KMS-11 (cell line): ENCODE data around the gene NLRP14.

Experiments
- H2AFZ ChIP-seq: fragments of 200-600 bp; sonication (generic); 2 replicates; pipeline ENCODE4 v1.6.1; 2016; ENCODE audit warnings: antibody characterized with exemption, mixed run types, low read depth
- H3K27ac ChIP-seq: fragments of 200-600 bp; sonication (generic); 2 replicates; pipeline ENCODE4 v1.6.1; 2016; ENCODE audit warnings: mild to moderate bottlenecking, mixed run types
- H3K27me3 ChIP-seq: fragments of 200-600 bp; sonication (generic); 2 replicates; pipeline ENCODE4 v1.6.1; 2017; ENCODE audit warnings: mild to moderate bottlenecking, low read depth, mixed run types, moderate library complexity; ENCODE audit not compliant: insufficient read depth
- H3K36me3 ChIP-seq: fragments of 200-600 bp; sonication (generic); 2 replicates; pipeline ENCODE4 v1.6.1; 2017; ENCODE audit warnings: mild to moderate bottlenecking, mixed run types; ENCODE audit not compliant: insufficient read depth
- H3K4me1 ChIP-seq: fragments of 200-600 bp; sonication (generic); 2 replicates; pipeline ENCODE4 v1.6.1; 2016; ENCODE audit warnings: mild to moderate bottlenecking, low read depth, mixed run types; ENCODE audit not compliant: poor library complexity, severe bottlenecking
- H3K4me2 ChIP-seq: fragments of 200-600 bp; sonication (generic); 2 replicates; pipeline ENCODE4 v1.7.0; 2016; ENCODE audit warnings: mild to moderate bottlenecking, mixed run types
- H3K4me3 ChIP-seq: fragments of 200-600 bp; sonication (generic); IDR thresholded peaks from 2 replicates; pipeline ENCODE4 v1.6.1; 2017; ENCODE audit warnings: low read depth, low read length, mixed read lengths; ENCODE audit not compliant: insufficient read depth
- H3K79me2 ChIP-seq: fragments of 200-600 bp; sonication (generic); 2 replicates; pipeline ENCODE4 v1.6.1; 2016; ENCODE audit warnings: low read depth, mixed run types; ENCODE audit not compliant: insufficient read depth
- H3K9ac ChIP-seq: fragments of 200-600 bp; sonication (generic); 2 replicates; pipeline ENCODE4 v1.6.1; 2016; ENCODE audit warnings: mild to moderate bottlenecking, mixed run types
- H4K20me1 ChIP-seq: fragments of 200-600 bp; sonication (generic); 2 replicates; pipeline ENCODE4 v1.6.1; 2016; ENCODE audit warnings: mild to moderate bottlenecking, mixed run types; ENCODE audit not compliant: insufficient read depth
- CTCF ChIP-seq: fragments of 200-600 bp; sonication (generic); conservative IDR thresholded peaks from 2 replicates; pipeline ENCODE4 v1.6.1; 2017; ENCODE audit warnings: low read depth, mild to moderate bottlenecking, antibody characterized with exemption, low read length, moderate library complexity, mixed read lengths

The NLRP14 gene

GRCh38 chr11:7021318-7021717 is 1.0 kb downstream of the NLRP14 start:
- no peak for TF ChIP-seq CTCF
- H2AFZ ChIP-seq = no peak overlapping the region
- no peaks in the 10 kb centered on the region for H3K27me3 ChIP-seq
- no peak overlapping the region for H3K4me2 ChIP-seq
- H3K9ac ChIP-seq = no peak overlapping the region
- H3K36me3 ChIP-seq = no peaks in the 10 kb centered on the region
- no peaks in the 10 kb centered on the region for H4K20me1 ChIP-seq
- H3K27ac ChIP-seq = no peak overlapping the region
- H3K79me2 ChIP-seq = no peaks in the 10 kb centered on the region
- no peaks in the 10 kb centered on the region for H3K4me1 ChIP-seq
- H3K4me3 ChIP-seq = no peak overlapping the region

GRCh38 chr11:7028141-7028540 is 7.9 kb downstream of the NLRP14 start:
- no peaks in the 10 kb centered on the region for H4K20me1 ChIP-seq
- no peak for TF ChIP-seq CTCF
- no peaks in the 10 kb centered on the region for H3K36me3 ChIP-seq
- no peak overlapping the region for H3K27ac ChIP-seq
- no peak overlapping the region for H3K9ac ChIP-seq
- H3K79me2 ChIP-seq = no peaks in the 10 kb centered on the region
- no peak overlapping the region for H3K4me2 ChIP-seq
- no peak overlapping the region for H3K4me3 ChIP-seq
- H2AFZ ChIP-seq = no peak overlapping the region
- H3K27me3 ChIP-seq = no peaks in the 10 kb centered on the region
- H3K4me1 ChIP-seq = peaks cover 19% of the 10 kb centered on the region

GRCh38 chr11:7030836-7031235 is 10.6 kb downstream of the NLRP14 start:
- H3K27ac ChIP-seq = no peak overlapping the region
- no peak overlapping the region for H2AFZ ChIP-seq
- no peaks in the 10 kb centered on the region for H3K79me2 ChIP-seq
- H3K27me3 ChIP-seq = no peaks in the 10 kb centered on the region
- peak overlapping the region; percentile 33; the same call in 1 of the 2 replicates for H3K4me2 ChIP-seq
- no peaks in the 10 kb centered on the region for H4K20me1 ChIP-seq
- H3K4me3 ChIP-seq = no peak overlapping the region
- no peak overlapping the region for H3K9ac ChIP-seq
- H3K4me1 ChIP-seq = peaks cover 19% of the 10 kb centered on the region
- no peak for TF ChIP-seq CTCF
- H3K36me3 ChIP-seq = no peaks in the 10 kb centered on the region

- H3K4me2 ChIP-seq = peak overlapping the region; percentile 33
- H3K4me3 ChIP-seq = no peak overlapping the region
- peaks cover 19% of the 10 kb centered on the region for H3K4me1 ChIP-seq
- no peaks in the 10 kb centered on the region for H4K20me1 ChIP-seq
- no peaks in the 10 kb centered on the region for H3K36me3 ChIP-seq
- no peak overlapping the region for H3K9ac ChIP-seq
- 0 out of 2 replicates have a peak overlapping the region, but pooled peaks have one; percentile 10 for H2AFZ ChIP-seq
- H3K27ac ChIP-seq = peak overlapping the region; percentile 19; the same call in 1 of the 2 replicates
- no peaks in the 10 kb centered on the region for H3K27me3 ChIP-seq
- no peaks in the 10 kb centered on the region for H3K79me2 ChIP-seq
- TF ChIP-seq CTCF = no peak
Measured at GRCh38 chr11:7031471-7031871, 11.2 kb downstream of the NLRP14 start.

GRCh38 chr11:7032692-7033091 is 12.4 kb downstream of the NLRP14 start:
- no peak for TF ChIP-seq CTCF
- Histone ChIP-seq H3K4me3 (no peak overlapping the region), H3K36me3 (no peaks in the 10 kb centered on the region), H3K79me2 (no peaks in the 10 kb centered on the region), H3K27ac (no peak overlapping the region), H3K27me3 (no peaks in the 10 kb centered on the region), H3K4me2 (no peak overlapping the region; the same call in 1 of the 2 replicates), H3K9ac (no peak overlapping the region), H3K4me1 (peaks cover 19% of the 10 kb centered on the region), H4K20me1 (no peaks in the 10 kb centered on the region), H2AFZ (no peak overlapping the region)
